ENCODE measurements around the gene ACSL1. TPM values are rescaled to one million over a fixed set of nuclear protein-coding genes. Genes with fewer than 3 reads are reported as not detected.

Gene ACSL1
- total RNA-seq, 2 donors from 2014 or later = 3.8 to 5.2 TPM

- Histone ChIP-seq H3K9ac (ENCODE audit: extremely low read depth, low read length, poor library complexity, severe bottlenecking) (no peak overlapping the region), H3K9me3 (ENCODE audit: control insufficient read depth, low read length) (no peaks in the 10 kb centered on the region), H3K4me1 (ENCODE audit: control insufficient read depth, insufficient read depth, low read length) (no peaks in the 10 kb centered on the region), H3K27ac (ENCODE audit: low read depth, low read length) (no peak overlapping the region), H3K4me3 (ENCODE audit: low read length) (no peak overlapping the region), H3K27me3 (ENCODE audit: control insufficient read depth, insufficient read depth, low read length, poor library complexity, severe bottlenecking) (no peaks in the 10 kb centered on the region), H3K36me3 (ENCODE audit: control insufficient read depth, insufficient read depth, low read length) (peaks cover 67% of the 10 kb centered on the region)
- TF ChIP-seq CTCF (conservative IDR thresholded peaks at IDR 0.05) = no peak
- no peak overlapping the region for H3K27ac Mint-ChIP-seq
- no peaks in the 10 kb centered on the region for H3K36me3 Mint-ChIP-seq (ENCODE audit: low read depth)
- no peaks in the 10 kb centered on the region for H3K4me1 Mint-ChIP-seq
- DNase-seq = no peak
- H3K9me3 Mint-ChIP-seq = no peaks in the 10 kb centered on the region
- 79 to 97% methylated on average over 4 to 5 of the region's 5 CpGs for WGBS, 2 experiments (ENCODE audit: insufficient coverage in 1 of 2, insufficient read length in 1 of 2)
- no peak overlapping the region for H3K4me3 Mint-ChIP-seq
- H3K27me3 Mint-ChIP-seq (ENCODE audit: insufficient read depth) = no peaks in the 10 kb centered on the region
Measured at GRCh38 chr4:184768296-184768695, 57.5 kb downstream of the ACSL1 start.

GRCh38 chr4:184766446-184766845 lies 59.3 kb downstream of the ACSL1 start:
- Histone ChIP-seq H3K4me1 (ENCODE audit: control insufficient read depth, insufficient read depth, low read length) (no peaks in the 10 kb centered on the region), H3K36me3 (ENCODE audit: control insufficient read depth, insufficient read depth, low read length) (peaks cover 65% of the 10 kb centered on the region)
- TF ChIP-seq CTCF (conservative IDR thresholded peaks at IDR 0.05) = no peak

GRCh38 chr4:184765473-184766340 lies 60.1 kb downstream of the ACSL1 start:
- H3K36me3 Mint-ChIP-seq (ENCODE audit: low read depth) = no peaks in the 10 kb centered on the region
- Histone ChIP-seq H3K4me3 (ENCODE audit: low read length) (no peak overlapping the region), H3K9ac (ENCODE audit: extremely low read depth, low read length, poor library complexity, severe bottlenecking) (no peak overlapping the region), H3K27me3 (ENCODE audit: control insufficient read depth, insufficient read depth, low read length, poor library complexity, severe bottlenecking) (no peaks in the 10 kb centered on the region), H3K4me1 (ENCODE audit: control insufficient read depth, insufficient read depth, low read length) (no peaks in the 10 kb centered on the region), H3K27ac (ENCODE audit: low read depth, low read length) (no peak overlapping the region), H3K36me3 (ENCODE audit: control insufficient read depth, insufficient read depth, low read length) (peaks cover 67% of the 10 kb centered on the region), H3K9me3 (ENCODE audit: control insufficient read depth, low read length) (no peaks in the 10 kb centered on the region)
- peak; percentile 66 for DNase-seq
- H3K4me3 Mint-ChIP-seq = no peak overlapping the region
- no peak overlapping the region for H3K27ac Mint-ChIP-seq
- no peaks in the 10 kb centered on the region for H3K4me1 Mint-ChIP-seq
- TF ChIP-seq CTCF (conservative IDR thresholded peaks at IDR 0.05) = peak; percentile 65
- H3K9me3 Mint-ChIP-seq = no peaks in the 10 kb centered on the region
- 84 to 88% methylated on average over 13 to 21 of the region's 21 CpGs for WGBS, 2 experiments (ENCODE audit: insufficient coverage in 1 of 2, insufficient read length in 1 of 2)
- H3K27me3 Mint-ChIP-seq (ENCODE audit: insufficient read depth) = no peaks in the 10 kb centered on the region

More at GRCh38 chr4:184766446-184766845, 59.3 kb downstream of the ACSL1 start:
- no peaks in the 10 kb centered on the region for H3K4me1 Mint-ChIP-seq
- Histone ChIP-seq H3K27ac (ENCODE audit: low read depth, low read length) (no peak overlapping the region), H3K4me3 (ENCODE audit: low read length) (no peak overlapping the region), H3K9me3 (ENCODE audit: control insufficient read depth, low read length) (no peaks in the 10 kb centered on the region), H3K9ac (ENCODE audit: extremely low read depth, low read length, poor library complexity, severe bottlenecking) (no peak overlapping the region), H3K27me3 (ENCODE audit: control insufficient read depth, insufficient read depth, low read length, poor library complexity, severe bottlenecking) (no peaks in the 10 kb centered on the region)
- H3K27me3 Mint-ChIP-seq (ENCODE audit: insufficient read depth) = no peaks in the 10 kb centered on the region
- no peaks in the 10 kb centered on the region for H3K36me3 Mint-ChIP-seq (ENCODE audit: low read depth)
- no peaks in the 10 kb centered on the region for H3K9me3 Mint-ChIP-seq
- H3K27ac Mint-ChIP-seq = no peak overlapping the region
- H3K4me3 Mint-ChIP-seq = no peak overlapping the region
- WGBS, 2 experiments (ENCODE audit: insufficient coverage in 1 of 2, insufficient read length in 1 of 2) = 94 to 97% methylated on average over 9 of the region's 9 CpGs
- DNase-seq = no peak
